HepG2 (cell line): ENCODE results near the gene CACNA1F. TPM values are rescaled to one million over a fixed set of nuclear protein-coding genes. Genes with fewer than 3 reads are reported as not detected.

ENCODE experiments used
- ATAC-seq: fragments of 200-7000 bp; cut with Tn5 transposase; 3 replicates; pipeline ENCODE4 v1.9.1; 2020; ENCODE audit warnings: mild to moderate bottlenecking, moderate library complexity
- BruUV-seq: library from RNA; stranded (reverse); fragments of 400-500 nt; replicated peaks from 2 replicates; lab custom pipeline; 2021; lab: Mats Ljungman, UMichigan
- CTCF ChIA-PET: fragments of 300-600 bp; formaldehyde crosslinking; extraction: SDS; loops from one replicate; lab custom pipeline; 2021; ENCODE audit warnings: low total read pairs, inconsistent platforms, low intra/inter-chr PET ratio; lab: Yijun Ruan, JAX
- POLR2A ChIA-PET: fragments of 350-600 bp; sonication (Branson Sonifier 250); formaldehyde crosslinking; loops from one replicate; lab custom pipeline; 2020; ENCODE audit warnings: antibody characterized with exemption, inconsistent platforms; lab: Yijun Ruan, JAX
- DNase-seq: peaks from one replicate; pipeline ENCODE4 v3.0.0-alpha.2; 2015; ENCODE audit warnings: low spot score
- FAIRE-seq: peaks from 3 replicates; lab custom pipeline; 2011; peaks lifted over from hg19 to GRCh38; lab: Jason Lieb, UNC
- H2AFZ ChIP-seq: one replicate; pipeline ENCODE4 v1.6.1; 2011; ENCODE audit warnings: low read length, inconsistent platforms
- H3K27ac ChIP-seq: fragments of 300-600 bp; 3 replicates; pipeline ENCODE4 v1.8.0; 2011; ENCODE audit warnings: mixed run types, mild to moderate bottlenecking, mixed read lengths, low read length, inconsistent platforms; ENCODE audit not compliant: insufficient read depth; ENCODE audit errors: extremely low read length
- H3K27me3 ChIP-seq, 2 experiments: fragments of 200-600 bp in 1 of 2; 2 replicates in 1 of 2; 3 replicates in 1 of 2; pipeline versions ENCODE4 v1.6.0 to v1.8.0; 2011; ENCODE audit warnings: low read length in 2 of 2, mild to moderate bottlenecking in 2 of 2, moderate library complexity in 2 of 2, inconsistent platforms in 1 of 2; ENCODE audit not compliant: insufficient read depth in 2 of 2, control insufficient read depth in 1 of 2
- H3K36me3 ChIP-seq, 2 experiments: fragments of 200-600 bp in 1 of 2; replicated peaks in 1 of 2; 2 replicates in 1 of 2; 3 replicates in 1 of 2; pipeline versions ENCODE4 v1.5.1 to v1.8.0; 2011; ENCODE audit warnings: low read length in 2 of 2, inconsistent platforms in 1 of 2; ENCODE audit not compliant: insufficient read depth in 2 of 2, control insufficient read depth in 1 of 2
- H3K4me1 ChIP-seq: 2 replicates; pipeline ENCODE4 v1.5.1; 2012; ENCODE audit warnings: low read length, inconsistent platforms; ENCODE audit not compliant: insufficient read depth
- H3K4me2 ChIP-seq: 2 replicates; pipeline ENCODE4 v1.6.0; 2011; ENCODE audit warnings: low read depth, low read length, inconsistent platforms
- H3K4me3 ChIP-seq, 3 experiments: fragments of 200-600 bp in 1 of 3; sonication (generic), shearing (Covaris generic) in 1 of 3; replicated peaks in 1 of 3; 2 replicates each; pipeline ENCODE4 v1.5.1; 2011 to 2016; ENCODE audit warnings: low read length in 3 of 3, inconsistent platforms in 2 of 3, low read depth in 2 of 3, mild to moderate bottlenecking in 2 of 3, control low read depth in 1 of 3, mixed read lengths in 1 of 3; ENCODE audit not compliant: insufficient read depth in 1 of 3
- H3K79me2 ChIP-seq: one replicate; pipeline ENCODE4 v1.6.1; 2011; ENCODE audit warnings: low read length, inconsistent platforms; ENCODE audit not compliant: insufficient read depth
- H3K9ac ChIP-seq: 2 replicates; pipeline ENCODE4 v1.6.0; 2011; ENCODE audit warnings: mild to moderate bottlenecking, low read depth, low read length, inconsistent platforms; ENCODE audit not compliant: insufficient read depth
- H3K9me3 ChIP-seq: 2 replicates; pipeline ENCODE4 v1.5.1; 2012; ENCODE audit warnings: mild to moderate bottlenecking, low read length
- H4K20me1 ChIP-seq: 2 replicates; pipeline ENCODE4 v1.6.0; 2011; ENCODE audit warnings: inconsistent platforms, mild to moderate bottlenecking, low read length, moderate library complexity; ENCODE audit not compliant: insufficient read depth
- DDIT3 ChIP-seq: sonication (generic); formaldehyde crosslinking; IDR thresholded peaks from 2 replicates; pipeline ENCODE4 v1.4.0; 2020; ENCODE audit warnings: mild to moderate bottlenecking, missing genetic modification reagents
- MYC ChIP-seq: sonication (generic); formaldehyde crosslinking; IDR thresholded peaks from 2 replicates; pipeline ENCODE4 v1.9.0; 2021; ENCODE audit warnings: missing genetic modification reagents, borderline replicate concordance
- MYNN ChIP-seq: sonication (generic); formaldehyde crosslinking; IDR thresholded peaks from 2 replicates; pipeline ENCODE4 v1.4.0; 2020; ENCODE audit warnings: mild to moderate bottlenecking, low read depth, missing genetic modification reagents
- POGZ ChIP-seq: sonication (generic); formaldehyde crosslinking; IDR thresholded peaks from 2 replicates; pipeline ENCODE4 v1.4.0; 2020; ENCODE audit warnings: mild to moderate bottlenecking, missing genetic modification reagents
- REL ChIP-seq: sonication (generic); formaldehyde crosslinking; conservative IDR thresholded peaks from 2 replicates; pipeline ENCODE4 v1.8.0; 2022; ENCODE audit warnings: mild to moderate bottlenecking, missing genetic modification reagents, moderate library complexity
- SRSF1 ChIP-seq: fragments of 200-400 bp; formaldehyde crosslinking; optimal IDR thresholded peaks from 2 replicates; pipeline ENCODE3; 2017; ENCODE audit warnings: mild to moderate bottlenecking, low read depth, low read length, moderate library complexity
- ZFP62 ChIP-seq: sonication (generic); formaldehyde crosslinking; IDR thresholded peaks from 2 replicates; pipeline ENCODE4 v1.4.0; 2020; ENCODE audit warnings: missing genetic modification reagents
- ZMAT5 ChIP-seq: sonication (generic); formaldehyde crosslinking; IDR thresholded peaks from 2 replicates; pipeline ENCODE4 v1.5.0; 2020; ENCODE audit warnings: mild to moderate bottlenecking, low read depth, missing genetic modification reagents, borderline replicate concordance
- ZNF253 ChIP-seq: sonication (generic); formaldehyde crosslinking; IDR thresholded peaks from 2 replicates; pipeline ENCODE4 v1.8.0; 2022; ENCODE audit warnings: mild to moderate bottlenecking, missing genetic modification reagents, borderline replicate concordance
- ZNF382 ChIP-seq: sonication (generic); formaldehyde crosslinking; IDR thresholded peaks from 2 replicates; pipeline ENCODE4 v1.5.0; 2020; ENCODE audit warnings: missing genetic modification reagents, mild to moderate bottlenecking, borderline replicate concordance
- ZNF775 ChIP-seq: sonication (generic); formaldehyde crosslinking; IDR thresholded peaks from 2 replicates; pipeline ENCODE4 v1.4.0; 2020; ENCODE audit warnings: missing genetic modification reagents, mild to moderate bottlenecking, moderate library complexity, borderline replicate concordance
- WGBS: methylation state at CpG from one replicate; pipeline ENCODE4 v1.1.6; 2017; ENCODE audit warnings: low lambda C conversion rate; 5-methylcytosine and 5-hydroxymethylcytosine counted together
- in situ Hi-C: cut with HindIII; loops from 2 replicates; pipeline ENCODE4 v1.10.0; 2017; ENCODE audit warnings: low pct_unique_long_range_greater_than_20kb; ENCODE audit not compliant: extremely low pct_ligation_motif_present
- intact Hi-C: fragments of 100-400 bp; cut with micrococcal nuclease; formaldehyde crosslinking; loops from one replicate; pipeline ENCODE4 v1.10.0; 2022; ENCODE audit not compliant: unreplicated experiment
- polyA plus RNA-seq, 8 experiments: library from polyadenylated mRNA; depleted of rRNA in 3 of 8; stranded (reverse) in 7 of 8; unstranded in 1 of 8; fragments of >200 nt; fragmentation: Illumina TruSeq in 4 of 8; extraction: Trizol in 4 of 8; gene quantifications; 2 replicates each; pipeline versions ENCODE4 v1.2.1 to v1.2.3, GENCODE V29; 2011 to 2016; ENCODE audit warnings: low read depth in 4 of 8, missing spikeins in 1 of 8, mixed read lengths in 1 of 8; ENCODE audit not compliant: insufficient read depth in 1 of 8
- total RNA-seq, 5 experiments: library from RNA; depleted of rRNA; stranded (reverse); fragments of >200 nt; fragmentation: Illumina TruSeq; extraction: Trizol; gene quantifications; 2 replicates each; pipeline ENCODE4 v1.2.3, GENCODE V29; 2016; ENCODE audit warnings: low read depth in 1 of 5
- TF ChIP-seq, protein P1 (sequence below): sonication (generic); formaldehyde crosslinking; IDR thresholded peaks from 2 replicates; pipeline ENCODE4 v1.8.1; 2022; ENCODE audit warnings: mild to moderate bottlenecking, missing genetic modification reagents
- TF ChIP-seq, protein P2 (sequence below): sonication (generic); formaldehyde crosslinking; IDR thresholded peaks from 2 replicates; pipeline ENCODE4 v1.8.0; 2022; ENCODE audit warnings: missing genetic modification reagents, mild to moderate bottlenecking, inconsistent platforms, borderline replicate concordance
- TF ChIP-seq, protein P3 (sequence below): IDR thresholded peaks from 2 replicates; pipeline ENCODE4 v1.6.1; 2016; ENCODE audit warnings: control low read depth

CACNA1F gene
- total and polyA plus RNA-seq, 2 of the 13 experiments (the other 11 are each of a cell fraction or from before 2014, with no cell fraction given), result 0.03 TPM; not detected in 1

- ChIA-PET POLR2A (no interaction called here), CTCF (no interaction called here)
- no peak overlapping the region for H3K4me3 ChIP-seq
- H3K9me3 ChIP-seq, result no peaks in the 10 kb centered on the region
- no peak overlapping the region for H3K4me2 ChIP-seq
- ATAC-seq (no peak), DNase-seq (no peak), FAIRE-seq (no peak)
- no TSS peak for BruUV-seq
- intact Hi-C loops (no loop called here), in situ Hi-C loops (no loop called here)
- TF ChIP-seq, protein P1, sequence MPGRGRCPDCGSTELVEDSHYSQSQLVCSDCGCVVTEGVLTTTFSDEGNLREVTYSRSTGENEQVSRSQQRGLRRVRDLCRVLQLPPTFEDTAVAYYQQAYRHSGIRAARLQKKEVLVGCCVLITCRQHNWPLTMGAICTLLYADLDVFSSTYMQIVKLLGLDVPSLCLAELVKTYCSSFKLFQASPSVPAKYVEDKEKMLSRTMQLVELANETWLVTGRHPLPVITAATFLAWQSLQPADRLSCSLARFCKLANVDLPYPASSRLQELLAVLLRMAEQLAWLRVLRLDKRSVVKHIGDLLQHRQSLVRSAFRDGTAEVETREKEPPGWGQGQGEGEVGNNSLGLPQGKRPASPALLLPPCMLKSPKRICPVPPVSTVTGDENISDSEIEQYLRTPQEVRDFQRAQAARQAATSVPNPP, result no peak
- TF ChIP-seq DDIT3 (CRISPR knock-in tag) (no peak), REL (CRISPR knock-in tag) (no peak), MYC (CRISPR knock-in tag) (no peak)
- H3K27me3 ChIP-seq, result no peaks in the 10 kb centered on the region
- peaks cover 14% of the 10 kb centered on the region for H3K4me1 ChIP-seq
- no peak overlapping the region for H2AFZ ChIP-seq
- no peaks in the 10 kb centered on the region for H3K36me3 ChIP-seq
- H4K20me1 ChIP-seq, result no peaks in the 10 kb centered on the region
- 52% methylated on average over 3 of the region's 6 CpGs for WGBS
- H3K79me2 ChIP-seq, result no peaks in the 10 kb centered on the region
- no peak overlapping the region for H3K9ac ChIP-seq
- H3K27ac ChIP-seq, result no peak overlapping the region
Measured at GRCh38 chrX:49204017-49204416, 29.1 kb downstream of the CACNA1F start.

GRCh38 chrX:49203536-49203935 is 29.6 kb downstream of the CACNA1F start:
- FAIRE-seq (no peak), ATAC-seq (no peak), DNase-seq (no peak)
- BruUV-seq, result no TSS peak
- no peak overlapping the region for H3K4me2 ChIP-seq
- H2AFZ ChIP-seq, result no peak overlapping the region
- H4K20me1 ChIP-seq, result no peaks in the 10 kb centered on the region
- intact Hi-C loops, result no loop called here
- no peak overlapping the region for H3K9ac ChIP-seq
- H3K27ac ChIP-seq, result no peak overlapping the region
- CTCF ChIA-PET, result no interaction called here
- WGBS, result 19% methylated on average over 3 of the region's 3 CpGs
- no peaks in the 10 kb centered on the region for H3K79me2 ChIP-seq
- H3K36me3 ChIP-seq, result no peaks in the 10 kb centered on the region
- no peaks in the 10 kb centered on the region for H3K9me3 ChIP-seq
- peaks cover 18% of the 10 kb centered on the region for H3K4me1 ChIP-seq
- POLR2A ChIA-PET, result no interaction called here
- in situ Hi-C loops, result no loop called here
- no peak overlapping the region for H3K4me3 ChIP-seq
- no peaks in the 10 kb centered on the region for H3K27me3 ChIP-seq
- TF ChIP-seq, protein P2, sequence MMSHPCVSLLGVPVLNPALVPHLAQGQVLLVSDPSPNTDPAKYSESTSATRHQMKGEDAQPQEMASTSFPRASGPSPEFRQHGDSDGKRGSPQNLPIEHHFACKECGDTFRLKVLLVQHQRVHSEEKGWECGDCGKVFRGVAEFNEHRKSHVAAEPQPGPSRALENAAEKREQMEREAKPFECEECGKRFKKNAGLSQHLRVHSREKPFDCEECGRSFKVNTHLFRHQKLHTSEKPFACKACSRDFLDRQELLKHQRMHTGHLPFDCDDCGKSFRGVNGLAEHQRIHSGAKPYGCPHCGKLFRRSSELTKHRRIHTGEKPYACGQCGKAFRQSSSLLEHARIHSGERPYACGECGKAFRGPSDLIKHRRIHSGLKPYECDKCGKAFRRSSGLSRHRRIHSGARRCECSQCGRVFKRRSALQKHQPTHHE (CRISPR knock-in tag), result no peak
- no peak for TF ChIP-seq MYNN (CRISPR knock-in tag)
- TF ChIP-seq SRSF1, result no peak
- TF ChIP-seq, protein P3, sequence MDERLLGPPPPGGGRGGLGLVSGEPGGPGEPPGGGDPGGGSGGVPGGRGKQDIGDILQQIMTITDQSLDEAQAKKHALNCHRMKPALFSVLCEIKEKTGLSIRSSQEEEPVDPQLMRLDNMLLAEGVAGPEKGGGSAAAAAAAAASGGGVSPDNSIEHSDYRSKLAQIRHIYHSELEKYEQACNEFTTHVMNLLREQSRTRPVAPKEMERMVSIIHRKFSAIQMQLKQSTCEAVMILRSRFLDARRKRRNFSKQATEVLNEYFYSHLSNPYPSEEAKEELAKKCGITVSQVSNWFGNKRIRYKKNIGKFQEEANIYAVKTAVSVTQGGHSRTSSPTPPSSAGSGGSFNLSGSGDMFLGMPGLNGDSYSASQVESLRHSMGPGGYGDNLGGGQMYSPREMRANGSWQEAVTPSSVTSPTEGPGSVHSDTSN (CRISPR knock-in tag), result no peak
- TF ChIP-seq ZNF775 (CRISPR knock-in tag), result no peak
- TF ChIP-seq ZFP62 (CRISPR knock-in tag), result no peak
- no peak for TF ChIP-seq ZNF253 (CRISPR knock-in tag)
- TF ChIP-seq POGZ (CRISPR knock-in tag), result no peak
- TF ChIP-seq ZMAT5 (CRISPR knock-in tag), result no peak
- TF ChIP-seq ZNF382 (CRISPR knock-in tag), result no peak
